ENCODE measurements around the gene FUT2. TPM values are rescaled to one million over a fixed set of nuclear protein-coding genes. Genes with fewer than 3 reads are reported as not detected.

The FUT2 gene
- total and polyA plus RNA-seq, 10 of the 15 experiments (the other 5 are each of a cell fraction or from before 2014, with no cell fraction given): 0.02 to 0.13 (median 0.07) TPM; not detected in 7

- Histone ChIP-seq H4K20me1 (ENCODE audit: control insufficient read depth, insufficient read depth) (no peaks in the 10 kb centered on the region), H3K9ac (ENCODE audit: control insufficient read depth, insufficient read depth, low read length) (no peak overlapping the region), H2AFZ (ENCODE audit: control insufficient read depth, low read depth, low read length) (no peak overlapping the region), H3K4me2 (ENCODE audit: control insufficient read depth, insufficient read depth) (no peak overlapping the region), H3K4me1 (ENCODE audit: control insufficient read depth, insufficient read depth, low read length) (peaks cover 9% of the 10 kb centered on the region), H3K79me2 (ENCODE audit: control insufficient read depth, insufficient read depth, low read length) (no peaks in the 10 kb centered on the region), H3K4me3 (no peak overlapping the region), H3K9me3 (replicated peaks; ENCODE audit: control insufficient read depth, insufficient read depth, low read length) (no peaks in the 10 kb centered on the region; the same call in 1 of the 3 replicates), H3K27ac (ENCODE audit: control insufficient read depth, insufficient read depth) (no peak overlapping the region), H3K27me3 (replicated peaks in 1 of 2; ENCODE audit: control insufficient read depth in 2 of 2, insufficient read depth in 2 of 2, low read length in 1 of 2) (no peaks in the 10 kb centered on the region), H3K36me3 (ENCODE audit: control insufficient read depth in 2 of 2, insufficient read depth in 2 of 2, low read length in 1 of 2) (no peaks in the 10 kb centered on the region)
- POLR2A ChIA-PET: interaction anchor here (0.5 kb wide), 1 partner anchor 8 kb away, joined by 3 read pairs; no protein-coding TSS in a partner anchor
- CTCF ChIA-PET: interaction anchor here (3.6 kb wide), 1 partner anchor 10 kb away, joined by 20 read pairs; no protein-coding TSS in a partner anchor
- RAD21 ChIA-PET (ENCODE audit: unreplicated experiment): no interaction called here
- intact Hi-C loops (cut with micrococcal nuclease; ENCODE audit: unreplicated experiment) (loop anchor here (5.0 kb wide), 1 partner anchor 118 kb away; no protein-coding TSS in a partner anchor), in situ Hi-C loops (cut with MboI) (no loop called here)
- 78% methylated on average over 14 of the region's 14 CpGs for WGBS (ENCODE audit: insufficient coverage, insufficient replicate concordance, low lambda C conversion rate, missing lambda C conversion rate)
- no TSS peak for BruUV-seq (replicated peaks)
- SMC1A ChIA-PET (ENCODE audit: uncharacterized antibody, unreplicated experiment): no interaction called here
- ATAC-seq (no peak), DNase-seq (ENCODE audit: low read depth, low spot score) (no peak), FAIRE-seq (no peak)
- TF ChIP-seq SREBF2 (IDR thresholded peaks at IDR 0.05; ENCODE audit: low read length): no peak
- TF ChIP-seq SUPT20H (IDR thresholded peaks at IDR 0.05; ENCODE audit: borderline replicate concordance, control insufficient read depth, low read depth, low read length): no peak
- no peak for TF ChIP-seq CREM (IDR thresholded peaks at IDR 0.05; ENCODE audit: low read depth)
- no peak for TF ChIP-seq ATF3 (IDR thresholded peaks at IDR 0.05; ENCODE audit: borderline replicate concordance, extremely low read depth, low read depth, low read length)
- TF ChIP-seq GATAD2B (conservative IDR thresholded peaks at IDR 0.05; ENCODE audit: low read depth): no peak
- no peak for TF ChIP-seq CREB1 (IDR thresholded peaks at IDR 0.05; ENCODE audit: low read depth)
- no peak for TF ChIP-seq POLR2A (IDR thresholded peaks at IDR 0.05; ENCODE audit: low read depth, low read length)
- no peak for TF ChIP-seq TCF7 (IDR thresholded peaks at IDR 0.05; ENCODE audit: borderline replicate concordance)
- no peak for TF ChIP-seq KAT2A (conservative IDR thresholded peaks at IDR 0.05; ENCODE audit: control insufficient read depth, low read depth, low read length)
- no peak for TF ChIP-seq CTCF (IDR thresholded peaks at IDR 0.05 in 2 of 3, conservative IDR thresholded peaks at IDR 0.05 in 1 of 3; ENCODE audit: control insufficient read depth in 2 of 3, extremely low read depth in 1 of 3, insufficient read depth in 1 of 3, low read depth in 3 of 3, low read length in 3 of 3)
Measured at GRCh38 chr19:48664476-48664875, 31.3 kb upstream of the FUT2 start.

Measured in GM12878 (cell line).